Mammary epithelial cell (primary cell): ENCODE measurements around the gene ERC1.

Experiments used
- EZH2 ChIP-seq: IDR thresholded peaks from 2 replicates; pipeline ENCODE4 v1.6.1; 2012; ENCODE audit warnings: low read length, inconsistent platforms, borderline replicate concordance
- TF ChIP-seq, protein P1 (sequence below), 2 donors: IDR thresholded peaks in 1 of 2; conservative IDR thresholded peaks in 1 of 2; 2 replicates each; pipeline ENCODE4 v1.5.1; 2011 to 2012; ENCODE audit warnings: inconsistent platforms in 2 of 2, low read length in 2 of 2, mild to moderate bottlenecking in 2 of 2, control low read depth in 1 of 2, low read depth in 1 of 2; ENCODE audit not compliant: insufficient read depth in 1 of 2; ENCODE audit errors: extremely low read depth in 1 of 2

DNA sequence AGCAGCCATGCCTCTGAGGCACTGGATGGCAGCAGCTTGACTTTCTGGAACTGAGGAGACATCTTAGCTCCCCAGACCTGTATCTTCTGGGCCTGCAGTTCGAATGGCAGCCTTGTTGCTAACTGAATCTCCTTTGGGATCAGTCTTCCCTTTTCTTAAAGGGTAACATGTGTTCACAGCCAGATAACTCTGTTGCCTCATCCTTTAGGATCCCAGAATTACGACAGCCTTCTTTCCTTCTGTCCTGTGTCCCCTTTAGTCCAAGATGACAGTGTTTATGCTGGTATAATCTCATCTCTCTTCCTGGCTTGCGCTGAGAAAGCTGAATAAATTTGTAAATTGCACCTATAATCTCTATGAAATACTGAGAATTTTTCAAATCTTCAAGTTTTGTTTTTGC, 9.1 kb upstream of the ERC1 start:
- TF ChIP-seq, protein P1, sequence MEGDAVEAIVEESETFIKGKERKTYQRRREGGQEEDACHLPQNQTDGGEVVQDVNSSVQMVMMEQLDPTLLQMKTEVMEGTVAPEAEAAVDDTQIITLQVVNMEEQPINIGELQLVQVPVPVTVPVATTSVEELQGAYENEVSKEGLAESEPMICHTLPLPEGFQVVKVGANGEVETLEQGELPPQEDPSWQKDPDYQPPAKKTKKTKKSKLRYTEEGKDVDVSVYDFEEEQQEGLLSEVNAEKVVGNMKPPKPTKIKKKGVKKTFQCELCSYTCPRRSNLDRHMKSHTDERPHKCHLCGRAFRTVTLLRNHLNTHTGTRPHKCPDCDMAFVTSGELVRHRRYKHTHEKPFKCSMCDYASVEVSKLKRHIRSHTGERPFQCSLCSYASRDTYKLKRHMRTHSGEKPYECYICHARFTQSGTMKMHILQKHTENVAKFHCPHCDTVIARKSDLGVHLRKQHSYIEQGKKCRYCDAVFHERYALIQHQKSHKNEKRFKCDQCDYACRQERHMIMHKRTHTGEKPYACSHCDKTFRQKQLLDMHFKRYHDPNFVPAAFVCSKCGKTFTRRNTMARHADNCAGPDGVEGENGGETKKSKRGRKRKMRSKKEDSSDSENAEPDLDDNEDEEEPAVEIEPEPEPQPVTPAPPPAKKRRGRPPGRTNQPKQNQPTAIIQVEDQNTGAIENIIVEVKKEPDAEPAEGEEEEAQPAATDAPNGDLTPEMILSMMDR (conservative IDR thresholded peaks at IDR 0.05 in 1 of 2, IDR thresholded peaks at IDR 0.05 in 1 of 2; ENCODE audit: extremely low read depth in 1 of 2, insufficient read depth in 1 of 2, low read depth in 1 of 2, low read length in 2 of 2), result no peak
- no peak for TF ChIP-seq EZH2
